Fibroblast of pulmonary artery (primary cell): Measurements from ENCODE around the gene HOXC9.

Experiments used
- DNase-seq: peaks from one replicate; pipeline ENCODE4 v3.0.0-alpha.2; 2010; ENCODE audit warnings: low read depth
- H3K4me3 ChIP-seq: replicated peaks from 2 replicates; pipeline ENCODE4 v1.5.1; 2011; ENCODE audit warnings: low read depth, mild to moderate bottlenecking, control low read depth, low read length, moderate library complexity
- TF ChIP-seq, protein P1 (sequence below): IDR thresholded peaks from 2 replicates; pipeline ENCODE4 v1.5.1; 2011; ENCODE audit warnings: mild to moderate bottlenecking, control low read depth, low read length, inconsistent platforms; ENCODE audit errors: missing control alignments

HOXC9 gene

GRCh38 chr12:54024581-54025305 lies 24.8 kb downstream of the HOXC9 start:
- H3K4me3 ChIP-seq = no peak overlapping the region
- TF ChIP-seq, protein P1, sequence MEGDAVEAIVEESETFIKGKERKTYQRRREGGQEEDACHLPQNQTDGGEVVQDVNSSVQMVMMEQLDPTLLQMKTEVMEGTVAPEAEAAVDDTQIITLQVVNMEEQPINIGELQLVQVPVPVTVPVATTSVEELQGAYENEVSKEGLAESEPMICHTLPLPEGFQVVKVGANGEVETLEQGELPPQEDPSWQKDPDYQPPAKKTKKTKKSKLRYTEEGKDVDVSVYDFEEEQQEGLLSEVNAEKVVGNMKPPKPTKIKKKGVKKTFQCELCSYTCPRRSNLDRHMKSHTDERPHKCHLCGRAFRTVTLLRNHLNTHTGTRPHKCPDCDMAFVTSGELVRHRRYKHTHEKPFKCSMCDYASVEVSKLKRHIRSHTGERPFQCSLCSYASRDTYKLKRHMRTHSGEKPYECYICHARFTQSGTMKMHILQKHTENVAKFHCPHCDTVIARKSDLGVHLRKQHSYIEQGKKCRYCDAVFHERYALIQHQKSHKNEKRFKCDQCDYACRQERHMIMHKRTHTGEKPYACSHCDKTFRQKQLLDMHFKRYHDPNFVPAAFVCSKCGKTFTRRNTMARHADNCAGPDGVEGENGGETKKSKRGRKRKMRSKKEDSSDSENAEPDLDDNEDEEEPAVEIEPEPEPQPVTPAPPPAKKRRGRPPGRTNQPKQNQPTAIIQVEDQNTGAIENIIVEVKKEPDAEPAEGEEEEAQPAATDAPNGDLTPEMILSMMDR = no peak
- no peak for DNase-seq

DNA sequence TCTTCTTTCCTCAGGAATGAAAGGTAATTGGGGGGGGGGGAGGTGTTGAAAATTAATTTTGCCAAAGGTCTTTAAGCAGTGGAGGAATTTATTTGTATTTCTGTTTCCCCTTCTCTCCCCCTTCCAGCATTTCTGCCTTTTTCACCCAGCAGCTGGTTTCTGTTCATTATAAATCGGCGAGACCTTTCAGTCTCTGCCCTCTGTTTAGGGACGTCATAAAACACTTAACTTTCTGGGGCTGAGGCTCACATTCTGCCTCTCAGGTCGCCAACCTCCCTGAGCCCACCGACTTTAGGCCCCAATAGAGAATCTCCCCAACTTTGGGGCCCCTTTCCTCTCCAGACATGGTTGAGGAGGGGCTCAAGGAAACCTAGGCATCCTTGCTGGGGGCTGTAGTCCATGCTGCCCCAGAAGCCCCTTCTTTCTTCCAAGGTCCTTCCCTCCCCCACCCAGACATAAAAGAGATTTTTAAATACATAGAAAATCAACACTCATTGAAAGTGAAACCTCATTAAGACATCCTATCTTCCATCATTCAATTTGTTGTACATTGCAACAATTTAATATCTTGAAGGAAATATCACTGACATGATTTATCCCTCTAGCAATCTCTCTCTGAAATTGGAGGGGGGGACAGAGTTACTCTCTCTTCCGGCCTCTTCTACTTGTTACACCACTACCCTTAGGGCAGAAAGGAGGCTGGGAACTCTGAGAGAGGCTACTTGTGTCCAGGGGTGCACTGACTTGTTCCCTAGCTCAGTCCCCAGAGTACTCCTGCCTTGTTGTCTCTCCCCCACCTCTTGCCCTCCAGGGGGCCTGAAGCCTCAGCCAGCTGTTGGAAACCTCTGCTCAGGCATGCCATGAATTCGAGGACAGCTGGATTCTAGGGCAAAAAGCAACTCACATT lies 25.8 kb downstream of the HOXC9 start:
- H3K4me3 ChIP-seq = no peak overlapping the region
- DNase-seq = no peak
- TF ChIP-seq, protein P1 = no peak

GRCh38 chr12:54026640-54027441 lies 26.9 kb downstream of the HOXC9 start:
- TF ChIP-seq, protein P1 = no peak
- DNase-seq = no peak
- no peak overlapping the region for H3K4me3 ChIP-seq

DNA sequence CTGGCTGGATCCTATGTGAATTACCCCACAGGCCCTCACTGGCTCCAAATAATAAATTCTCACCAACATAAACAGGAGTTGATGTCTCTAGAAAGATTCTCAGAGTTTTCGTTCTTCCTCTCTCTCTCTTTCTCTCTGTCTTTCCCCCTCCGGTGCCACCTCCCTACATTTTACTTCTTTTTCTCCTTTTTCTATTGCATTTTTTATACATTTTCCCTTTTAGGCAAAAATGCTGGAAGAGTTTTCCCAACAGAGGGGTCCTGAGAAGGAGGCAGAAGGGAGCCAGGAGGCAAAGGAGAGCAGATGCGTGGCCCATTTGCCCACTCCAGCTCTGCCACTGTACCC lies 27.5 kb downstream of the HOXC9 start:
- no peak for DNase-seq
- TF ChIP-seq, protein P1 = no peak
- H3K4me3 ChIP-seq = no peak overlapping the region

GRCh38 chr12:54028314-54029201 lies 28.6 kb downstream of the HOXC9 start, which contains the start of gene HOXC6:
Gene HOXC6, plus strand, starts transcription at chr12:54028440. Its CDS starts 82 bp downstream, at chr12:54028522.
- no peak for DNase-seq
- peak within 1 kb of the TSS; percentile 21 for H3K4me3 ChIP-seq

More at GRCh38 chr12:54028314-54029201, 28.6 kb downstream of the HOXC9 start, which contains the start of gene HOXC6:
- TF ChIP-seq, protein P1 = no peak
